GM19035 (cell line): Measurements from ENCODE around the gene FMO4.
"Not testable (repeated sequence)": the region's sequence is repeated elsewhere in the genome, so short reads cannot be mapped to it uniquely, and the experiment has no call there.

ENCODE experiments used
- ATAC-seq: cut with Tn5 transposase; IDR thresholded peaks from one replicate; pipeline ENCODE4 v1.9.1; 2021; ENCODE audit not compliant: unreplicated experiment

The FMO4 gene

GRCh38 chr1:171384496-171384895, 70.5 kb downstream of the FMO4 start:
- ATAC-seq = no peak

GRCh38 chr1:171389171-171389570, 75.2 kb downstream of the FMO4 start:
- no peak for ATAC-seq

- ATAC-seq = not testable (repeated sequence)
These were observed 76.8 kb downstream of the FMO4 start for GRCh38 chr1:171390740-171391139.
